ENCODE measurements around the gene LARGE1.

The LARGE1 gene

GRCh38 chr22:33597274-33597985 lies 322.8 kb downstream of the LARGE1 start:
- Histone ChIP-seq H3K4me1 (no peaks in the 10 kb centered on the region), H3K36me3 (no peaks in the 10 kb centered on the region), H3K9me3 (no peaks in the 10 kb centered on the region; the same call in 1 of the 2 replicates), H3K4me3 (ENCODE audit: low read depth, low read length) (no peak overlapping the region), H3K27me3 (no peaks in the 10 kb centered on the region)
- DNase-seq = no peak
- TF ChIP-seq CTCF (IDR thresholded peaks at IDR 0.05; ENCODE audit: low read depth, low read length) = no peak

GRCh38 chr22:33593818-33594217 lies 326.5 kb downstream of the LARGE1 start:
- Histone ChIP-seq H3K36me3 (no peaks in the 10 kb centered on the region), H3K9me3 (no peaks in the 10 kb centered on the region; the same call in 1 of the 2 replicates), H3K4me3 (ENCODE audit: low read depth, low read length) (no peak overlapping the region), H3K27me3 (no peaks in the 10 kb centered on the region), H3K4me1 (no peaks in the 10 kb centered on the region)
- no peak for TF ChIP-seq CTCF (IDR thresholded peaks at IDR 0.05; ENCODE audit: low read depth, low read length)
- DNase-seq = no peak

GRCh38 chr22:33591946-33592345 lies 328.3 kb downstream of the LARGE1 start:
- Histone ChIP-seq H3K36me3 (no peaks in the 10 kb centered on the region), H3K4me1 (no peaks in the 10 kb centered on the region), H3K27me3 (no peaks in the 10 kb centered on the region), H3K4me3 (ENCODE audit: low read depth, low read length) (no peak overlapping the region), H3K9me3 (no peaks in the 10 kb centered on the region; the same call in 1 of the 2 replicates)
- TF ChIP-seq CTCF (IDR thresholded peaks at IDR 0.05; ENCODE audit: low read depth, low read length) = no peak
- no peak for DNase-seq

GRCh38 chr22:33589297-33589696 lies 331.0 kb downstream of the LARGE1 start:
- Histone ChIP-seq H3K36me3 (no peaks in the 10 kb centered on the region), H3K4me3 (ENCODE audit: low read depth, low read length) (no peak overlapping the region), H3K9me3 (no peaks in the 10 kb centered on the region; the same call in 1 of the 2 replicates), H3K4me1 (no peaks in the 10 kb centered on the region), H3K27me3 (no peaks in the 10 kb centered on the region)
- TF ChIP-seq CTCF (IDR thresholded peaks at IDR 0.05; ENCODE audit: low read depth, low read length) = no peak
- DNase-seq = no peak

GRCh38 chr22:33588860-33589259 lies 331.4 kb downstream of the LARGE1 start:
- H3K27me3 ChIP-seq = no peaks in the 10 kb centered on the region
- no peak for TF ChIP-seq CTCF (IDR thresholded peaks at IDR 0.05; ENCODE audit: low read depth, low read length)
- no peaks in the 10 kb centered on the region for H3K4me1 ChIP-seq
- no peaks in the 10 kb centered on the region for H3K36me3 ChIP-seq
- H3K9me3 ChIP-seq = no peaks in the 10 kb centered on the region; the same call in 1 of the 2 replicates
- no peak for DNase-seq
- H3K4me3 ChIP-seq (ENCODE audit: low read depth, low read length) = no peak overlapping the region

- Histone ChIP-seq H3K4me1 (no peaks in the 10 kb centered on the region), H3K9me3 (peaks cover 3% of the 10 kb centered on the region; the same call in 1 of the 2 replicates), H3K4me3 (ENCODE audit: low read depth, low read length) (no peak overlapping the region), H3K36me3 (no peaks in the 10 kb centered on the region), H3K27me3 (no peaks in the 10 kb centered on the region)
- TF ChIP-seq CTCF (IDR thresholded peaks at IDR 0.05; ENCODE audit: low read depth, low read length) = no peak
- no peak for DNase-seq
Observed at GRCh38 chr22:33584152-33584551, 336.1 kb downstream of the LARGE1 start.

Data from BE2C (cell line).